DOHH2 (cell line): ENCODE measurements around the gene PTPRK.

Source experiments
- H3F3A ChIP-seq: fragments of 200-600 bp; sonication (generic), shearing (Covaris generic); 2 replicates; pipeline ENCODE4 v1.6.0; 2016; ENCODE audit warnings: antibody characterized with exemption, mild to moderate bottlenecking; ENCODE audit not compliant: control insufficient read depth, insufficient read depth
- H3K27ac ChIP-seq: fragments of 200-600 bp; sonication (generic); 2 replicates; pipeline ENCODE4 v1.5.1; 2014; ENCODE audit warnings: low read depth, mild to moderate bottlenecking, low read length, moderate library complexity
- H3K27me3 ChIP-seq: fragments of 200-600 bp; sonication (generic); 2 replicates; pipeline ENCODE4 v1.6.1; 2014; ENCODE audit warnings: mild to moderate bottlenecking, low read length, mixed read lengths; ENCODE audit not compliant: control insufficient read depth
- H3K36me3 ChIP-seq: fragments of 200-600 bp; sonication (generic); 2 replicates; pipeline ENCODE4 v1.6.1; 2014; ENCODE audit warnings: mild to moderate bottlenecking, low read length, moderate library complexity, mixed read lengths; ENCODE audit not compliant: control insufficient read depth
- H3K4me1 ChIP-seq: fragments of 200-600 bp; sonication (generic); 2 replicates; pipeline ENCODE4 v1.6.1; 2014; ENCODE audit warnings: mild to moderate bottlenecking, low read length, mixed read lengths; ENCODE audit not compliant: control insufficient read depth
- H3K4me2 ChIP-seq: fragments of 200-600 bp; sonication (generic); 2 replicates; pipeline ENCODE4 v1.6.0; 2014; ENCODE audit warnings: mild to moderate bottlenecking, low read length, moderate library complexity
- H3K4me3 ChIP-seq: fragments of 200-600 bp; sonication (generic); 2 replicates; pipeline ENCODE4 v1.5.1; 2014; ENCODE audit warnings: mild to moderate bottlenecking, low read length, mixed read lengths
- H3K79me2 ChIP-seq: fragments of 200-600 bp; sonication (generic); 2 replicates; pipeline ENCODE4 v1.6.1; 2014; ENCODE audit warnings: mild to moderate bottlenecking, low read length, mixed read lengths; ENCODE audit not compliant: control insufficient read depth
- H3K9me2 ChIP-seq: fragments of 200-600 bp; sonication (generic); replicated peaks from 2 replicates; pipeline ENCODE4 v1.6.1; 2014; ENCODE audit warnings: mild to moderate bottlenecking, low read length, mixed read lengths; ENCODE audit not compliant: control insufficient read depth
- H3K9me3 ChIP-seq: fragments of 200-600 bp; sonication (generic); 2 replicates; pipeline ENCODE4 v1.6.1; 2014; ENCODE audit warnings: antibody characterized with exemption, low read length, mixed read lengths; ENCODE audit not compliant: control insufficient read depth, insufficient read depth
- H4K20me1 ChIP-seq: fragments of 200-600 bp; sonication (generic); 2 replicates; pipeline ENCODE4 v1.6.0; 2014; ENCODE audit warnings: low read depth, mild to moderate bottlenecking, antibody characterized with exemption, low read length, moderate library complexity; ENCODE audit not compliant: control insufficient read depth, insufficient read depth
- EZH2phosphoT487 ChIP-seq: fragments of 200-600 bp; sonication (generic); IDR thresholded peaks from 2 replicates; pipeline ENCODE4 v1.6.1; 2017; ENCODE audit warnings: borderline replicate concordance, mild to moderate bottlenecking, antibody characterized with exemption, low read length, moderate library complexity, mixed read lengths
- TF ChIP-seq, protein P1 (sequence below): fragments of 200-600 bp; sonication (generic); IDR thresholded peaks from one replicate; pipeline ENCODE4 v1.5.1; 2014; ENCODE audit warnings: antibody characterized with exemption, mild to moderate bottlenecking, low read depth, low read length; ENCODE audit not compliant: poor library complexity, severe bottlenecking

The PTPRK gene

GRCh38 chr6:128156321-128157111, 363.9 kb downstream of the PTPRK start:
- H3K4me1 ChIP-seq: no peaks in the 10 kb centered on the region
- H3K9me3 ChIP-seq: no peaks in the 10 kb centered on the region
- no peaks in the 10 kb centered on the region for H3K27me3 ChIP-seq
- no peaks in the 10 kb centered on the region for H3K79me2 ChIP-seq
- no peaks in the 10 kb centered on the region for H4K20me1 ChIP-seq
- no peaks in the 10 kb centered on the region for H3K36me3 ChIP-seq
- H3K27ac ChIP-seq: no peak overlapping the region
- no peaks in the 10 kb centered on the region for H3K9me2 ChIP-seq
- H3K4me3 ChIP-seq: no peak overlapping the region
- no peak for TF ChIP-seq EZH2phosphoT487
- TF ChIP-seq, protein P1, sequence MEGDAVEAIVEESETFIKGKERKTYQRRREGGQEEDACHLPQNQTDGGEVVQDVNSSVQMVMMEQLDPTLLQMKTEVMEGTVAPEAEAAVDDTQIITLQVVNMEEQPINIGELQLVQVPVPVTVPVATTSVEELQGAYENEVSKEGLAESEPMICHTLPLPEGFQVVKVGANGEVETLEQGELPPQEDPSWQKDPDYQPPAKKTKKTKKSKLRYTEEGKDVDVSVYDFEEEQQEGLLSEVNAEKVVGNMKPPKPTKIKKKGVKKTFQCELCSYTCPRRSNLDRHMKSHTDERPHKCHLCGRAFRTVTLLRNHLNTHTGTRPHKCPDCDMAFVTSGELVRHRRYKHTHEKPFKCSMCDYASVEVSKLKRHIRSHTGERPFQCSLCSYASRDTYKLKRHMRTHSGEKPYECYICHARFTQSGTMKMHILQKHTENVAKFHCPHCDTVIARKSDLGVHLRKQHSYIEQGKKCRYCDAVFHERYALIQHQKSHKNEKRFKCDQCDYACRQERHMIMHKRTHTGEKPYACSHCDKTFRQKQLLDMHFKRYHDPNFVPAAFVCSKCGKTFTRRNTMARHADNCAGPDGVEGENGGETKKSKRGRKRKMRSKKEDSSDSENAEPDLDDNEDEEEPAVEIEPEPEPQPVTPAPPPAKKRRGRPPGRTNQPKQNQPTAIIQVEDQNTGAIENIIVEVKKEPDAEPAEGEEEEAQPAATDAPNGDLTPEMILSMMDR: no peak
- no peaks in the 10 kb centered on the region for H3F3A ChIP-seq
- no peak overlapping the region for H3K4me2 ChIP-seq

DNA sequence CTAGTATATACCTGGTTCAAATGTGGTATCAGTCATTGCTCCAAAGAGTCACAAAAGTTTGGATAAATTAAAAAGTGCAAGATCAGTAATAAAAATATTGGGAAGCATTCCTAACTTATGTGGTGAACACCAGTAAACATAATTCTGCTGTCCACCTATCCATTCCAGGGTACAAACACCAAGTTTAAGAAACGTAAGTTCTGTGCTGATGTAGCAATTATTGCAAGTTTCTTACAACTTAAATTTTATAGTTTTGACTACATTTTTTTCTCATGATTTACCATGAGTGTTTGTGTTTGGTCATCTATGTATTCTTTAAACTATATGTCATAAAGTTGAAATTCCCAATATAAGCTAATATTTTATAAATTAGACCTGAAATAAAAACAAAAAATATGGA, 364.6 kb downstream of the PTPRK start:
- H4K20me1 ChIP-seq: no peaks in the 10 kb centered on the region
- no peaks in the 10 kb centered on the region for H3K9me3 ChIP-seq
- TF ChIP-seq, protein P1: no peak
- no peak for TF ChIP-seq EZH2phosphoT487
- no peaks in the 10 kb centered on the region for H3K27me3 ChIP-seq
- H3K36me3 ChIP-seq: no peaks in the 10 kb centered on the region
- no peak overlapping the region for H3K27ac ChIP-seq
- H3F3A ChIP-seq: no peaks in the 10 kb centered on the region
- H3K4me3 ChIP-seq: no peak overlapping the region
- no peaks in the 10 kb centered on the region for H3K9me2 ChIP-seq
- H3K4me2 ChIP-seq: no peak overlapping the region
- H3K79me2 ChIP-seq: no peaks in the 10 kb centered on the region
- no peaks in the 10 kb centered on the region for H3K4me1 ChIP-seq

GRCh38 chr6:128152551-128152950, 367.8 kb downstream of the PTPRK start:
- Histone ChIP-seq H3K4me2 (no peak overlapping the region), H3K9me2 (no peaks in the 10 kb centered on the region), H3K36me3 (no peaks in the 10 kb centered on the region), H4K20me1 (no peaks in the 10 kb centered on the region), H3K27ac (no peak overlapping the region), H3K4me3 (no peak overlapping the region), H3K79me2 (no peaks in the 10 kb centered on the region), H3F3A (no peaks in the 10 kb centered on the region), H3K27me3 (no peaks in the 10 kb centered on the region), H3K9me3 (no peaks in the 10 kb centered on the region), H3K4me1 (no peaks in the 10 kb centered on the region)
- no peak for TF ChIP-seq EZH2phosphoT487
- TF ChIP-seq, protein P1: no peak
